DND-41 (cell line): ENCODE measurements around the gene PRIM2.
"Not testable (repeated sequence)": the region's sequence is repeated elsewhere in the genome, so short reads cannot be mapped to it uniquely, and the experiment has no call there.

ENCODE experiments used
- CTCF ChIP-seq: IDR thresholded peaks from 2 replicates; pipeline ENCODE4 v1.5.1; 2012; ENCODE audit warnings: borderline replicate concordance, low read length, moderate library complexity, mild to moderate bottlenecking; ENCODE audit not compliant: poor library complexity, severe bottlenecking; ENCODE audit errors: extremely low read depth
- EZH2 ChIP-seq: IDR thresholded peaks from 3 replicates; pipeline ENCODE4 v1.6.1; 2012; ENCODE audit warnings: borderline replicate concordance, low read depth, mild to moderate bottlenecking, moderate library complexity, low read length, inconsistent platforms; ENCODE audit not compliant: severe bottlenecking

- not testable (repeated sequence) for TF ChIP-seq CTCF, EZH2
These were observed 163.7 kb downstream of the PRIM2 start for GRCh38 chr6:57481121-57481520.
